Ovary (tissue), 9 donors: ENCODE results near the gene GFI1B. TPM values are rescaled to one million over a fixed set of nuclear protein-coding genes. Genes with fewer than 3 reads are reported as not detected.
"Not testable (repeated sequence)": the region's sequence is repeated elsewhere in the genome, so short reads cannot be mapped to it uniquely, and the experiment has no call there.

Source experiments
- DNase-seq, 5 donors: peaks; one replicate each; pipeline ENCODE4 v3.0.0-alpha.2; 2019 to 2020
- H3K27ac ChIP-seq, 2 donors: fragments of 200-600 bp; one replicate each; pipeline versions ENCODE4 v1.5.1 to v1.8.0; 2019 to 2022
- H3K27me3 ChIP-seq: fragments of 200-600 bp; one replicate; pipeline ENCODE4 v1.8.0; 2022
- H3K36me3 ChIP-seq: fragments of 200-600 bp; sonication (generic); one replicate; pipeline ENCODE4 v1.5.1; 2019
- H3K4me1 ChIP-seq: one replicate; pipeline ENCODE4 v1.8.1; 2013; ENCODE audit warnings: mild to moderate bottlenecking, moderate library complexity; ENCODE audit not compliant: insufficient read depth
- H3K4me3 ChIP-seq: fragments of 200-600 bp; sonication (generic); one replicate; pipeline ENCODE4 v1.5.1; 2017
- H3K9me3 ChIP-seq, 2 donors: fragments of 200-600 bp in 1 of 2; sonication (generic) in 1 of 2; one replicate each; pipeline versions ENCODE4 v1.5.1 to v1.8.1; 2013 to 2019; ENCODE audit warnings: mild to moderate bottlenecking in 1 of 2, moderate library complexity in 1 of 2
- CTCF ChIP-seq, 3 donors: fragments of 450-650 bp in 2 of 3; fragments of 200-600 bp in 1 of 3; IDR thresholded peaks; one replicate each; pipeline versions ENCODE4 v1.5.1 to v1.8.0; 2016 to 2022; ENCODE audit warnings: antibody characterized with exemption in 3 of 3, mild to moderate bottlenecking in 1 of 3
- EP300 ChIP-seq: sonication (generic); formaldehyde crosslinking; IDR thresholded peaks from one replicate; pipeline ENCODE4 v1.6.1; 2017; ENCODE audit warnings: antibody characterized with exemption
- POLR2A ChIP-seq: fragments of 450-650 bp; IDR thresholded peaks from one replicate; pipeline ENCODE4 v1.6.1; 2017; ENCODE audit warnings: antibody characterized with exemption, mild to moderate bottlenecking, moderate library complexity
- WGBS, 3 donors: extraction: QIAGEN DNeasy Blood & Tissue Kit in 1 of 3; methylation state at CpG; one replicate each; pipeline versions ENCODE4 v1.1.5 to v1.1.7; 2013 to 2017; 5-methylcytosine and 5-hydroxymethylcytosine counted together
- intact Hi-C, 4 donors: fragments of 100-400 bp; cut with DNase I; formaldehyde crosslinking; loops; one replicate each; pipeline versions ENCODE4 v1.11.0 to v1.15.1; 2022 to 2023
- polyA plus RNA-seq, 2 donors: library from polyadenylated mRNA; stranded (reverse); fragments of 200-250 nt in 1 of 2; fragments of 350-450 nt in 1 of 2; fragmentation: Illumina TruSeq in 1 of 2; extraction: RNeasy Lipid Tissue Mini Kit (QIAGEN cat#74804) in 1 of 2; gene quantifications; one replicate each; pipeline ENCODE4 v1.2.3, GENCODE V29; 2013 to 2014
- total RNA-seq, 7 donors: library from RNA; depleted of rRNA in 2 of 7; stranded (reverse); fragments of >200 nt in 2 of 7; fragmentation: NEBNext Ultra II Directional in 3 of 7; extraction: Animal tissue kit (Norgen Biotek cat#: 25700) in 3 of 7; gene quantifications; one replicate each; pipeline versions ENCODE4 v1.1.0 to v1.2.4, GENCODE V29; 2016 to 2023
- donor health status: DM: no; HTN: no; CAD: no; lungs with moderate emphysema.
- donor health status: DM: no; HTN: no; CAD: no.
- donor health status: Bipolar disorder and iron deficiency.
- donor health status: DM: yes; HTN: yes; CAD: no.
- donor health status: DM: no; HTN: no; CAD: no.
- donor health status: DM: yes; HTN: yes; CAD: no.

The GFI1B gene
- total and polyA plus RNA-seq, 9 donors: 0.05 TPM; not detected in 8

GRCh38 chr9:132961002-132961401, 17.5 kb upstream of the GFI1B start:
- no peaks in the 10 kb centered on the region for H3K9me3 ChIP-seq

GRCh38 chr9:132965478-132965877, 13.0 kb upstream of the GFI1B start:
- intact Hi-C loops: loop anchor here in 1 of 4 donors (10.0 kb wide), 1 partner anchor 551 kb away; the partner anchor contains the start of gene CFAP77
- no peak for TF ChIP-seq CTCF (IDR thresholded peaks at IDR 0.05)
- TF ChIP-seq EP300: no peak
- no peak for TF ChIP-seq POLR2A
- Histone ChIP-seq H3K27me3 (no peaks in the 10 kb centered on the region), H3K4me1 (no peaks in the 10 kb centered on the region), H3K36me3 (no peaks in the 10 kb centered on the region), H3K9me3 (no peaks in the 10 kb centered on the region), H3K27ac (no peak overlapping the region), H3K4me3 (no peak overlapping the region)
- WGBS, 3 donors: 80 to 84% (median 81%) methylated on average over 9 of the region's 9 CpGs
- no peak for DNase-seq

More at GRCh38 chr9:132961002-132961401, 17.5 kb upstream of the GFI1B start:
- Histone ChIP-seq H3K27me3 (no peaks in the 10 kb centered on the region), H3K4me3 (no peak overlapping the region), H3K4me1 (no peaks in the 10 kb centered on the region), H3K27ac (no peak overlapping the region), H3K36me3 (no peaks in the 10 kb centered on the region)
- TF ChIP-seq POLR2A (no peak), CTCF (IDR thresholded peaks at IDR 0.05) (no peak), EP300 (no peak)
- intact Hi-C loops: loop anchor here in 1 of 4 donors (10.0 kb wide), 1 partner anchor 546 kb away; the partner anchor contains the start of gene CFAP77
- DNase-seq: no peak
- 62 to 78% (median 73%) methylated on average over 6 of the region's 6 CpGs for WGBS, 3 donors

- H3K27ac ChIP-seq, H3K9me3 ChIP-seq, H3K27me3 ChIP-seq, H3K4me3 ChIP-seq, H3K36me3 ChIP-seq, DNase-seq, H3K4me1 ChIP-seq: not testable (repeated sequence)
- 87 to 93% (median 92%) methylated on average over 3 of the region's 3 CpGs for WGBS, 3 donors
- intact Hi-C loops: loop anchor here in 1 of 4 donors (10.0 kb wide), 1 partner anchor 553 kb away; the partner anchor contains the start of gene CFAP77
These were observed 10.6 kb upstream of the GFI1B start for GRCh38 chr9:132967908-132968307.

- Histone ChIP-seq H3K9me3 (no peaks in the 10 kb centered on the region), H3K36me3 (no peaks in the 10 kb centered on the region), H3K4me3 (no peak overlapping the region), H3K27me3 (no peaks in the 10 kb centered on the region), H3K4me1 (peaks cover 4% of the 10 kb centered on the region), H3K27ac (no peak overlapping the region)
- DNase-seq: no peak
- WGBS, 3 donors: 39 to 51% (median 43%) methylated on average over 7 of the region's 7 CpGs
- TF ChIP-seq CTCF (IDR thresholded peaks at IDR 0.05) (no peak), POLR2A (no peak), EP300 (no peak)
- intact Hi-C loops: loop anchor here in 2 of 4 donors (10.0 kb wide), 3 partner anchors 175 to 555 kb away; partner anchors contain the start of gene CFAP77 (in 1 of the 2)
These were observed 8.7 kb upstream of the GFI1B start for GRCh38 chr9:132969783-132970182.

- DNase-seq: no peak
- H3K36me3 ChIP-seq: no peaks in the 10 kb centered on the region
- TF ChIP-seq POLR2A (no peak), CTCF (IDR thresholded peaks at IDR 0.05) (no peak), EP300 (no peak)
- peaks cover 4% of the 10 kb centered on the region for H3K4me1 ChIP-seq
- no peak overlapping the region for H3K27ac ChIP-seq
- H3K4me3 ChIP-seq: no peak overlapping the region
- H3K9me3 ChIP-seq: no peaks in the 10 kb centered on the region
- intact Hi-C loops: loop anchor here in 2 of 4 donors (10.0 kb wide), 2 partner anchors 176 to 466 kb away; no protein-coding TSS in a partner anchor
- H3K27me3 ChIP-seq: no peaks in the 10 kb centered on the region
- 86 to 89% (median 89%) methylated on average over 16 of the region's 16 CpGs for WGBS, 3 donors
These were observed 8.0 kb upstream of the GFI1B start for GRCh38 chr9:132970324-132971062.
